Measurements from ENCODE around the gene OR52E4. TPM values are rescaled to one million over a fixed set of nuclear protein-coding genes. Genes with fewer than 3 reads are reported as not detected.

OR52E4 gene
- not detected for total RNA-seq

- no peaks in the 10 kb centered on the region for H3K36me3 Mint-ChIP-seq
- no peaks in the 10 kb centered on the region for H3K9me3 Mint-ChIP-seq
- ATAC-seq: no peak
- DNase-seq (ENCODE audit: low spot score in 2 of 2): no peak
- no peak within 1 kb of the TSS for H3K27ac Mint-ChIP-seq
Measured at GRCh38 chr11:5880329-5880728, at the start of gene OR52E4. Gene OR52E4, plus strand, starts transcription at chr11:5880629. Its CDS starts 3,664 bp downstream, at chr11:5884293.

GRCh38 chr11:5831196-5831829 lies 49.1 kb upstream of the OR52E4 start:
- ATAC-seq: no peak
- no peak overlapping the region for H3K27ac Mint-ChIP-seq
- no peaks in the 10 kb centered on the region for H3K9me3 Mint-ChIP-seq

GRCh38 chr11:5833446-5833845 lies 47.0 kb upstream of the OR52E4 start:
- Mint-ChIP-seq H3K36me3 (peaks cover 0 to 3% of the 10 kb centered on the region in 2 donors), H3K27ac (no peak overlapping the region), H3K9me3 (peaks cover 2 to 3% of the 10 kb centered on the region in 2 donors)
- ATAC-seq: no peak
- no peak for DNase-seq (ENCODE audit: low spot score in 2 of 2)

More at GRCh38 chr11:5831196-5831829, 49.1 kb upstream of the OR52E4 start:
- H3K36me3 Mint-ChIP-seq: no peaks in the 10 kb centered on the region
- no peak for DNase-seq (ENCODE audit: low spot score in 2 of 2)

GRCh38 chr11:5837695-5838094 lies 42.7 kb upstream of the OR52E4 start:
- Mint-ChIP-seq H3K36me3 (peaks cover 0 to 5% of the 10 kb centered on the region in 2 donors), H3K9me3 (peaks cover 6 to 7% of the 10 kb centered on the region in 2 donors), H3K27ac (no peak overlapping the region)
- no peak for DNase-seq (ENCODE audit: low spot score in 2 of 2)
- ATAC-seq: no peak

- Mint-ChIP-seq H3K27ac (no peak within 1 kb of the TSS), H3K9me3 (peaks cover 6 to 7% of the 10 kb centered on the region in 2 donors), H3K36me3 (peaks cover 0 to 5% of the 10 kb centered on the region in 2 donors)
- DNase-seq (ENCODE audit: low spot score in 2 of 2): no peak
- no peak for ATAC-seq
Measured at GRCh38 chr11:5841797-5842196, 38.6 kb upstream of the OR52E4 start, which contains the start of gene OR52E6. Gene OR52E6, minus strand, starts transcription at chr11:5841897. Its CDS starts 0 bp downstream, at chr11:5841897.

- DNase-seq (ENCODE audit: low spot score in 2 of 2): no peak
- ATAC-seq: no peak
- no peak overlapping the region for H3K27ac Mint-ChIP-seq
- H3K9me3 Mint-ChIP-seq: no peaks in the 10 kb centered on the region
- no peaks in the 10 kb centered on the region for H3K36me3 Mint-ChIP-seq
Measured at GRCh38 chr11:5846701-5847100, 33.7 kb upstream of the OR52E4 start.

GRCh38 chr11:5847711-5848110 lies 32.7 kb upstream of the OR52E4 start:
- no peak for ATAC-seq
- Mint-ChIP-seq H3K36me3 (no peaks in the 10 kb centered on the region), H3K9me3 (no peaks in the 10 kb centered on the region), H3K27ac (no peak overlapping the region)
- no peak for DNase-seq (ENCODE audit: low spot score in 2 of 2)

GRCh38 chr11:5851002-5851401 lies 29.4 kb upstream of the OR52E4 start:
- Mint-ChIP-seq H3K27ac (no peak overlapping the region), H3K9me3 (peaks cover 0 to 6% of the 10 kb centered on the region in 2 donors), H3K36me3 (no peaks in the 10 kb centered on the region)
- ATAC-seq (no peak), DNase-seq (ENCODE audit: low spot score in 2 of 2) (no peak)

- H3K36me3 Mint-ChIP-seq: no peaks in the 10 kb centered on the region
- peaks cover 0 to 6% of the 10 kb centered on the region in 2 donors for H3K9me3 Mint-ChIP-seq
- ATAC-seq (no peak), DNase-seq (ENCODE audit: low spot score in 2 of 2) (no peak)
- no peak within 1 kb of the TSS for H3K27ac Mint-ChIP-seq
Measured at GRCh38 chr11:5857590-5857989, 22.8 kb upstream of the OR52E4 start, which contains the start of gene OR52E8. Gene OR52E8, minus strand, starts transcription at chr11:5857690. Its CDS starts 0 bp downstream, at chr11:5857690.

GRCh38 chr11:5865826-5866225 lies 14.6 kb upstream of the OR52E4 start:
- ATAC-seq (no peak), DNase-seq (ENCODE audit: low spot score in 2 of 2) (no peak)
- no peaks in the 10 kb centered on the region for H3K36me3 Mint-ChIP-seq
- H3K27ac Mint-ChIP-seq: no peak overlapping the region
- peaks cover 0 to 4% of the 10 kb centered on the region in 2 donors for H3K9me3 Mint-ChIP-seq

GRCh38 chr11:5878564-5878963 lies 1.9 kb upstream of the OR52E4 start:
- no peak for ATAC-seq
- H3K9me3 Mint-ChIP-seq: peaks cover 0 to 5% of the 10 kb centered on the region in 2 donors
- DNase-seq (ENCODE audit: low spot score in 2 of 2): no peak
- H3K36me3 Mint-ChIP-seq: no peaks in the 10 kb centered on the region
- no peak overlapping the region for H3K27ac Mint-ChIP-seq

GRCh38 chr11:5881756-5882155 lies 1.3 kb downstream of the OR52E4 start:
- no peak overlapping the region for H3K27ac Mint-ChIP-seq
- ATAC-seq (no peak), DNase-seq (ENCODE audit: low spot score in 2 of 2) (no peak)
- no peaks in the 10 kb centered on the region for H3K36me3 Mint-ChIP-seq
- no peaks in the 10 kb centered on the region for H3K9me3 Mint-ChIP-seq

- Mint-ChIP-seq H3K27ac (no peak overlapping the region), H3K9me3 (no peaks in the 10 kb centered on the region), H3K36me3 (no peaks in the 10 kb centered on the region)
- ATAC-seq: no peak
- no peak for DNase-seq (ENCODE audit: low spot score in 2 of 2)
Measured at GRCh38 chr11:5887172-5887571, 6.7 kb downstream of the OR52E4 start.

- no peaks in the 10 kb centered on the region for H3K9me3 Mint-ChIP-seq
- H3K36me3 Mint-ChIP-seq: no peaks in the 10 kb centered on the region
- DNase-seq (ENCODE audit: low spot score in 2 of 2) (no peak), ATAC-seq (no peak)
- H3K27ac Mint-ChIP-seq: no peak overlapping the region
Measured at GRCh38 chr11:5887661-5888060, 7.2 kb downstream of the OR52E4 start.

- no peaks in the 10 kb centered on the region for H3K9me3 Mint-ChIP-seq
- H3K27ac Mint-ChIP-seq: no peak overlapping the region
- no peaks in the 10 kb centered on the region for H3K36me3 Mint-ChIP-seq
- ATAC-seq (no peak), DNase-seq (ENCODE audit: low spot score in 2 of 2) (no peak)
Measured at GRCh38 chr11:5891216-5891800, 10.9 kb downstream of the OR52E4 start.

- H3K27ac Mint-ChIP-seq: no peak within 1 kb of the TSS
- no peaks in the 10 kb centered on the region for H3K9me3 Mint-ChIP-seq
- ATAC-seq (no peak), DNase-seq (ENCODE audit: low spot score in 2 of 2) (no peak)
- no peaks in the 10 kb centered on the region for H3K36me3 Mint-ChIP-seq
Measured at GRCh38 chr11:5892908-5893307, 12.5 kb downstream of the OR52E4 start, which contains the start of gene OR52E5. Gene OR52E5, plus strand, starts transcription at chr11:5893208. Its CDS starts 7,569 bp downstream, at chr11:5900777.

GRCh38 chr11:5899534-5899933 lies 19.1 kb downstream of the OR52E4 start:
- no peak overlapping the region for H3K27ac Mint-ChIP-seq

GRCh38 chr11:5910540-5910939 lies 30.1 kb downstream of the OR52E4 start:
- no peak for ATAC-seq
- no peak overlapping the region for H3K27ac Mint-ChIP-seq
- no peaks in the 10 kb centered on the region for H3K9me3 Mint-ChIP-seq
- peaks cover 0 to 6% of the 10 kb centered on the region in 2 donors for H3K36me3 Mint-ChIP-seq
- no peak for DNase-seq (ENCODE audit: low spot score in 2 of 2)

More at GRCh38 chr11:5899534-5899933, 19.1 kb downstream of the OR52E4 start:
- Mint-ChIP-seq H3K36me3 (no peaks in the 10 kb centered on the region), H3K9me3 (no peaks in the 10 kb centered on the region)
- DNase-seq (ENCODE audit: low spot score in 2 of 2) (no peak), ATAC-seq (no peak)

All from activated naive CD4-positive, alpha-beta T cell treated with anti-CD3 and anti-CD28 coated beads, Interleukin-2, amount 50 U/mL, for 72 hours (primary cell).